Activated CD4-positive, alpha-beta T cell treated with anti-CD3 and anti-CD28 coated beads for 48 hours (primary cell): Measurements from ENCODE around the gene ZNF562.

Experiments
- DNase-seq: peaks from one replicate; pipeline ENCODE4 v3.0.0-alpha.2; 2020

The ZNF562 gene

GRCh38 chr19:9641810-9642209, 33.1 kb downstream of the ZNF562 start:
- peak; percentile 18 for DNase-seq

- DNase-seq, result no peak
These were observed 33.9 kb downstream of the ZNF562 start for GRCh38 chr19:9640956-9641355.

- no peak for DNase-seq
These were observed 38.9 kb downstream of the ZNF562 start for GRCh38 chr19:9636018-9636417.

- no peak for DNase-seq
These were observed 47.0 kb downstream of the ZNF562 start for GRCh38 chr19:9627856-9628255.

- DNase-seq, result no peak
These were observed 52.4 kb downstream of the ZNF562 start for GRCh38 chr19:9622531-9622930.

GRCh38 chr19:9621156-9622037, 53.5 kb downstream of the ZNF562 start, which contains the start of gene ZNF561:
TSS of gene ZNF561 (minus strand) at chr19:9621232. CDS start at chr19:9619456, 1,776 bp downstream.
- DNase-seq, result peak; percentile 92

- DNase-seq, result no peak
These were observed 54.1 kb downstream of the ZNF562 start for GRCh38 chr19:9620842-9621155.

GRCh38 chr19:9615844-9616243, 59.1 kb downstream of the ZNF562 start:
- no peak for DNase-seq

- no peak for DNase-seq
These were observed 64.3 kb downstream of the ZNF562 start for GRCh38 chr19:9610484-9611113.

GRCh38 chr19:9608912-9609311, 66.0 kb downstream of the ZNF562 start:
- no peak for DNase-seq

- no peak for DNase-seq
These were observed 77.9 kb downstream of the ZNF562 start for GRCh38 chr19:9597027-9597426.
